ENCODE results near the gene FHIT.

The FHIT gene

GRCh38 chr3:59793976-59794375 is 1457.3 kb downstream of the FHIT start:
- no peaks in the 10 kb centered on the region for H3K79me2 ChIP-seq (ENCODE audit: low read length)
- no peak overlapping the region for H3K4me2 ChIP-seq (ENCODE audit: low read length)
- H2AFZ ChIP-seq (ENCODE audit: low read depth, low read length), result no peak overlapping the region
- no peak overlapping the region for H3K27ac ChIP-seq (ENCODE audit: low read length)
- H4K20me1 ChIP-seq (ENCODE audit: insufficient read depth, low read length), result no peaks in the 10 kb centered on the region
- H3K9me3 ChIP-seq (ENCODE audit: insufficient read depth, low read length), result no peaks in the 10 kb centered on the region
- TF ChIP-seq EZH2phosphoT487 (IDR thresholded peaks at IDR 0.05; ENCODE audit: low read depth) (no peak), CTCF (IDR thresholded peaks at IDR 0.05; ENCODE audit: low read depth, low read length) (no peak)
- H3K4me3 ChIP-seq (ENCODE audit: low read length), result no peak overlapping the region
- no peak overlapping the region for H3K9ac ChIP-seq (ENCODE audit: low read length)
- no peaks in the 10 kb centered on the region for H3K36me3 ChIP-seq (replicated peaks; ENCODE audit: low read depth, low read length)
- H3K4me1 ChIP-seq (ENCODE audit: low read length), result no peaks in the 10 kb centered on the region
- no peaks in the 10 kb centered on the region for H3K27me3 ChIP-seq (ENCODE audit: low read depth, low read length)

- Histone ChIP-seq H3K4me1 (ENCODE audit: low read length) (no peaks in the 10 kb centered on the region), H3K9me3 (ENCODE audit: insufficient read depth, low read length) (no peaks in the 10 kb centered on the region), H3K4me3 (ENCODE audit: low read length) (no peak overlapping the region), H3K36me3 (replicated peaks; ENCODE audit: low read depth, low read length) (no peaks in the 10 kb centered on the region), H3K9ac (ENCODE audit: low read length) (no peak overlapping the region), H2AFZ (ENCODE audit: low read depth, low read length) (no peak overlapping the region), H3K27me3 (ENCODE audit: low read depth, low read length) (no peaks in the 10 kb centered on the region), H3K79me2 (ENCODE audit: low read length) (no peaks in the 10 kb centered on the region), H4K20me1 (ENCODE audit: insufficient read depth, low read length) (no peaks in the 10 kb centered on the region), H3K4me2 (ENCODE audit: low read length) (no peak overlapping the region), H3K27ac (ENCODE audit: low read length) (no peak overlapping the region)
- TF ChIP-seq EZH2phosphoT487 (IDR thresholded peaks at IDR 0.05; ENCODE audit: low read depth), result no peak
- no peak for TF ChIP-seq CTCF (IDR thresholded peaks at IDR 0.05; ENCODE audit: low read depth, low read length)
Observed at GRCh38 chr3:59791774-59792308, 1459.4 kb downstream of the FHIT start.

GRCh38 chr3:59790241-59790640 is 1461.0 kb downstream of the FHIT start:
- Histone ChIP-seq H3K4me2 (ENCODE audit: low read length) (no peak overlapping the region), H3K27me3 (ENCODE audit: low read depth, low read length) (no peaks in the 10 kb centered on the region), H3K9ac (ENCODE audit: low read length) (no peak overlapping the region), H3K9me3 (ENCODE audit: insufficient read depth, low read length) (no peaks in the 10 kb centered on the region), H4K20me1 (ENCODE audit: insufficient read depth, low read length) (no peaks in the 10 kb centered on the region), H2AFZ (ENCODE audit: low read depth, low read length) (no peak overlapping the region), H3K79me2 (ENCODE audit: low read length) (no peaks in the 10 kb centered on the region), H3K4me3 (ENCODE audit: low read length) (no peak overlapping the region), H3K27ac (ENCODE audit: low read length) (no peak overlapping the region), H3K36me3 (replicated peaks; ENCODE audit: low read depth, low read length) (no peaks in the 10 kb centered on the region), H3K4me1 (ENCODE audit: low read length) (no peaks in the 10 kb centered on the region)
- TF ChIP-seq CTCF (IDR thresholded peaks at IDR 0.05; ENCODE audit: low read depth, low read length), result no peak
- TF ChIP-seq EZH2phosphoT487 (IDR thresholded peaks at IDR 0.05; ENCODE audit: low read depth), result no peak

- no peak overlapping the region for H3K4me2 ChIP-seq (ENCODE audit: low read length)
- no peaks in the 10 kb centered on the region for H3K79me2 ChIP-seq (ENCODE audit: low read length)
- TF ChIP-seq CTCF (IDR thresholded peaks at IDR 0.05; ENCODE audit: low read depth, low read length) (no peak), EZH2phosphoT487 (IDR thresholded peaks at IDR 0.05; ENCODE audit: low read depth) (no peak)
- no peak overlapping the region for H3K4me3 ChIP-seq (ENCODE audit: low read length)
- H3K27ac ChIP-seq (ENCODE audit: low read length), result no peak overlapping the region
- no peaks in the 10 kb centered on the region for H3K9me3 ChIP-seq (ENCODE audit: insufficient read depth, low read length)
- no peak overlapping the region for H2AFZ ChIP-seq (ENCODE audit: low read depth, low read length)
- H3K27me3 ChIP-seq (ENCODE audit: low read depth, low read length), result no peaks in the 10 kb centered on the region
- no peaks in the 10 kb centered on the region for H3K36me3 ChIP-seq (replicated peaks; ENCODE audit: low read depth, low read length)
- no peaks in the 10 kb centered on the region for H4K20me1 ChIP-seq (ENCODE audit: insufficient read depth, low read length)
- no peak overlapping the region for H3K9ac ChIP-seq (ENCODE audit: low read length)
- H3K4me1 ChIP-seq (ENCODE audit: low read length), result peaks cover 7% of the 10 kb centered on the region
Observed at GRCh38 chr3:59788801-59789200, 1462.5 kb downstream of the FHIT start.
